ENCODE measurements around the gene CDH20. TPM values are rescaled to one million over a fixed set of nuclear protein-coding genes. Genes with fewer than 3 reads are reported as not detected.

Gene CDH20
- total and polyA plus RNA-seq, 8 donors = 0.17 to 0.48 (median 0.26) TPM; not detected in 1

DNA sequence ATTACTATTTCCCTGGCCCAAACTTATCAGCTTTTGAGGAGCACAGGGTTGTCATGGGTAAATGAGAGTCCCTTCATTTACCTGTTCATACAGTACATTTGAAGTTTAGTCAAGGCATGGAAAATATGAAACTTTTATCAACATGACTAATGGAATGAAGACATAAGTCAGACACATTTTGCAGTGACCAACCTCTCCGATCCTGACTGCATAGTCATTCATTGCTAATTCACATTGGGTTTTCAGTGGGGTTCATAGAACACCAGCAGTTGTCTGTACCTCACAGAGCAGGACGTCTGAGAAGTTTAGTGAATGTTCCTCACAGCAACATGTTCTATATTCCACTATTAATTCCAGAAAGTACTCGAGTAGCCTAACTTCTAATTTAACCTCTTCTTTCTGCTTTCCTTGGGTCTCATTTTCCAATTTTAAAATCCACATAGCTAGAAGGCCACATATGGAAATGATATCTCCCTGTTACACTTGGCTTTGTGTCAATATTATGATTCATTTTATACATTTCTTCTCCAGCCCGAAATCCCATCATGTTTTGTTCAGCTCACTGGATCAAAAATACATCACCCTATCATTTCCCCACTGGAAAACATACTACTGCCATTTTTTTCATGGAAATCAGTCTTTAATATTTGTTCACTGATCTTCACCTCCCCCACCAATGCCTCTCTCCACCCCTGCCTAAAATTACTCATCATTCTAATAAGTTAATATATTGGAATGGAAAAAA lies 65.9 kb downstream of the CDH20 start:
- Histone ChIP-seq H3K36me3 (no peaks in the 10 kb centered on the region), H3K9me3 (no peaks in the 10 kb centered on the region), H3K4me1 (no peaks in the 10 kb centered on the region), H3K27ac (no peak overlapping the region), H3K4me3 (no peak overlapping the region), H3K27me3 (no peaks in the 10 kb centered on the region)
- intact Hi-C loops (cut with DNase I) = no loop called here
- DNase-seq (no peak), ATAC-seq (no peak)
- TF ChIP-seq, protein P1, sequence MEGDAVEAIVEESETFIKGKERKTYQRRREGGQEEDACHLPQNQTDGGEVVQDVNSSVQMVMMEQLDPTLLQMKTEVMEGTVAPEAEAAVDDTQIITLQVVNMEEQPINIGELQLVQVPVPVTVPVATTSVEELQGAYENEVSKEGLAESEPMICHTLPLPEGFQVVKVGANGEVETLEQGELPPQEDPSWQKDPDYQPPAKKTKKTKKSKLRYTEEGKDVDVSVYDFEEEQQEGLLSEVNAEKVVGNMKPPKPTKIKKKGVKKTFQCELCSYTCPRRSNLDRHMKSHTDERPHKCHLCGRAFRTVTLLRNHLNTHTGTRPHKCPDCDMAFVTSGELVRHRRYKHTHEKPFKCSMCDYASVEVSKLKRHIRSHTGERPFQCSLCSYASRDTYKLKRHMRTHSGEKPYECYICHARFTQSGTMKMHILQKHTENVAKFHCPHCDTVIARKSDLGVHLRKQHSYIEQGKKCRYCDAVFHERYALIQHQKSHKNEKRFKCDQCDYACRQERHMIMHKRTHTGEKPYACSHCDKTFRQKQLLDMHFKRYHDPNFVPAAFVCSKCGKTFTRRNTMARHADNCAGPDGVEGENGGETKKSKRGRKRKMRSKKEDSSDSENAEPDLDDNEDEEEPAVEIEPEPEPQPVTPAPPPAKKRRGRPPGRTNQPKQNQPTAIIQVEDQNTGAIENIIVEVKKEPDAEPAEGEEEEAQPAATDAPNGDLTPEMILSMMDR (IDR thresholded peaks at IDR 0.05) = no peak

DNA sequence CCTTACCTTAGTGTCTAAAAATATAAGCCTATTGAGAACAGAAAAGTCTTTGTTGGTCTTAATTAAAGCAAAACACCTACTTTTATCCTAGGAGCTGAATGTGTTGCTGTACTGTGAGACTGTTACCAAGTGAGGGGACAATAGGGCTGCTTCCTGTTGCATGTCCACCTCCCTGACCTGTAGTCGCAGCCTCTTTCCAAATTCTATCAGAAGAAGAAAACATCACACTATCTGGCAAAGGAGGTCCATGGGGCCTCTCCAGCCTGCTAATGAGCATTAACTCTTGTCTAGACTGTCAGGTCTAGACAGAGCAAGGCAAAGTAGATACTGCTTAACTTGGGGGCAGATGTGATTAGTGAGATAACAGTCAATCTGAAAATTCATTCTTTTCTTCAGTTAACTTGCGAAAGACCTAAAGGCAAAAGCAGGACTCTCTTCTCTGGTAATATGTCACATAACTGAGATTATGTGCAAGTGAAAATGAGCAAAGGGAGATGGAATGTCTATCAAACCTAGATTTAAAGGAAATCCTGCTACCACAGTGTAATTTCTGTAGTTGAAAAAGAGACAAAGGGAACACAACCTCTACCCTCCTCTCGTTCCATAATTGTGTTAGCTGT lies 66.9 kb downstream of the CDH20 start:
- Histone ChIP-seq H3K9me3 (no peaks in the 10 kb centered on the region), H3K4me3 (no peak overlapping the region), H3K27me3 (no peaks in the 10 kb centered on the region), H3K36me3 (no peaks in the 10 kb centered on the region), H3K27ac (no peak overlapping the region), H3K4me1 (no peaks in the 10 kb centered on the region)
- ATAC-seq = no peak
- no peak for DNase-seq
- intact Hi-C loops (cut with DNase I) = no loop called here
- TF ChIP-seq, protein P1 (IDR thresholded peaks at IDR 0.05) = no peak

DNA sequence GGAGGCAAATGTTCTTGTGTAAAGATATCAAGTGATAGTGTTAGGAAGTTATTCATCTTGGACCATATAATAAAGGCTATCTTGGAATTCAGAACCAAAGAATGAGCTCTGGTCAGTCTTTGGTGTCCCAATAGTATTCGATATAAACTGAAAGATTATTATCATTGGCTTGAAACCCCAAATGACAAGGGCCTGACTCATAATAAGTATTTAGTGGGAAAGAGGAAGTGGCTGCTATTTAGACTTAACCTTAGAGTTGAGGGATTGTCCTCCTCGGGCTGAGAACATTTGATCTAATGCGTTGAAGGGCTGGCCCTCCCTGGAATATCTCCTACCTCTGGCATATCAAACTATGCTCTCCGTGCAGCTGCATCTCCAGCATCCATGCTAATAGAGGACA lies 67.5 kb downstream of the CDH20 start:
- Histone ChIP-seq H3K27me3 (no peaks in the 10 kb centered on the region), H3K4me1 (no peaks in the 10 kb centered on the region), H3K4me3 (no peak overlapping the region), H3K27ac (no peak overlapping the region), H3K36me3 (no peaks in the 10 kb centered on the region), H3K9me3 (no peaks in the 10 kb centered on the region)
- DNase-seq (no peak), ATAC-seq (no peak)
- intact Hi-C loops (cut with DNase I) = no loop called here
- TF ChIP-seq, protein P1 (IDR thresholded peaks at IDR 0.05) = no peak

DNA sequence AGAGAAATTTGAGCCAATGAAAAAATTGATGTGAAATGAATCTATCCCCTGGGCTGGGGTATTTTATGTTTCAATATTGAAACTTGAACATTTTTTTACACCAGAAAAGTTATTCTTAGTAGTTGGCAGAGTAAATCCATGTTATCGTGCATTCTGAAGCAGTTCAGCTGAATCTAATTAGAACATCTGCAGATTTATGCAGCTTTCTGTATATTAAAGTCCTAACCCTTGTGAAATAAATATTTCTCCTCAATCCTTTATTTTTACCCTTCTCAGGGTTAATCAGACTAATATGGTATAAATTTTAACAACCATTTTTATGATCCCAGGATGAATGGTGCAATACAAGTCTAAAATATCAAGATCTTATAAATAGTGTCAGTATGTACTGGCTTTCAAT lies 69.5 kb downstream of the CDH20 start:
- Histone ChIP-seq H3K9me3 (no peaks in the 10 kb centered on the region), H3K27ac (no peak overlapping the region), H3K36me3 (no peaks in the 10 kb centered on the region), H3K27me3 (no peaks in the 10 kb centered on the region), H3K4me3 (no peak overlapping the region), H3K4me1 (no peaks in the 10 kb centered on the region)
- TF ChIP-seq, protein P1 (IDR thresholded peaks at IDR 0.05) = no peak
- ATAC-seq (no peak), DNase-seq (no peak)
- intact Hi-C loops (cut with DNase I) = no loop called here

DNA sequence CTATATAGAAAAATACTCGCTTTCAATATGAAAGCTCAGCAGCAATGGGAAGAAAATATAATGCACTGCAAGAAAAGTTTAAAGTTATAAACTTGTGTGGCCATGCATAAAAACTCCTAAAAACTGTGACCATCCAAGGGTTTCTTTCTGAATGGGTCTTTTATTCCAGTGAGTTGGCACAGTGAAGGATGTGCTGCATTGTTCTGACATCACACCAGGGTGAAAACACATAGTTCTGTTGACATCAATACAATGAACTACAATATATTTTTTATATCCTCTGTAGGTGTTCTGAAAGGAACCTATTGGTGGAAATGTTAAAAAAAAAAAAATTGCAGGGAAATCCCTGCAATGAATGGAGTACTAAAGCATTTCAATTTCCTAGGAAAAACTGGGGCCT lies 80.2 kb downstream of the CDH20 start:
- TF ChIP-seq, protein P1 (IDR thresholded peaks at IDR 0.05) = no peak
- no peak overlapping the region for H3K27ac ChIP-seq
- H3K27me3 ChIP-seq = no peaks in the 10 kb centered on the region
- DNase-seq = no peak
- intact Hi-C loops (cut with DNase I) = no loop called here
- no peaks in the 10 kb centered on the region for H3K36me3 ChIP-seq
- no peak overlapping the region for H3K4me3 ChIP-seq
- H3K4me1 ChIP-seq = no peaks in the 10 kb centered on the region
- no peak for ATAC-seq
- H3K9me3 ChIP-seq = no peaks in the 10 kb centered on the region

Measured in left lung (tissue), 10 donors.